OCI-LY7 (cell line): ENCODE results near the gene GRXCR2.

Source experiments
- EZH2phosphoT487 ChIP-seq: fragments of 200-600 bp; sonication (generic); IDR thresholded peaks from 2 replicates; pipeline ENCODE4 v1.6.1; 2018; ENCODE audit warnings: low read depth, borderline replicate concordance, mild to moderate bottlenecking, mixed run types, antibody characterized with exemption, low read length, moderate library complexity, mixed read lengths
- TF ChIP-seq, protein P1 (sequence below): fragments of 200-600 bp; sonication (generic); conservative IDR thresholded peaks from 2 replicates; pipeline ENCODE4 v1.5.1; 2014; ENCODE audit warnings: mild to moderate bottlenecking, antibody characterized with exemption, low read length, moderate library complexity, mixed read lengths

DNA sequence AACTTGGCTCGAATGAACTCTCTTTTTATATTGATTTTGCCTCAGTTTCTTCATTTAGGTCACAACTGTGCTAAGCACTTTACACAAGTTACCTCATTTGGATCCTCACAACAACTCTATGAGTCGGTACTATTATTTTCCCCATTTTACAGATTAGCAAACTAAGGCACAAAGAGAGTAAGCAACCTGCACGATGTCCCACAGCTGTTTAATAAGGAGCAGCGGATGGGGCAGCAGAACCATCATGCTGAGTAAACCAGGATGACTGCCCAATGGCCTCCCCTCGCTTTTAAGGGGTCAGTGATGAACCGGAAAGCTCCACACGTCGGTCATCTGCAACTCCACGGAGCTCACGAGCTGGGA lies 38.3 kb downstream of the GRXCR2 start:
- TF ChIP-seq, protein P1, sequence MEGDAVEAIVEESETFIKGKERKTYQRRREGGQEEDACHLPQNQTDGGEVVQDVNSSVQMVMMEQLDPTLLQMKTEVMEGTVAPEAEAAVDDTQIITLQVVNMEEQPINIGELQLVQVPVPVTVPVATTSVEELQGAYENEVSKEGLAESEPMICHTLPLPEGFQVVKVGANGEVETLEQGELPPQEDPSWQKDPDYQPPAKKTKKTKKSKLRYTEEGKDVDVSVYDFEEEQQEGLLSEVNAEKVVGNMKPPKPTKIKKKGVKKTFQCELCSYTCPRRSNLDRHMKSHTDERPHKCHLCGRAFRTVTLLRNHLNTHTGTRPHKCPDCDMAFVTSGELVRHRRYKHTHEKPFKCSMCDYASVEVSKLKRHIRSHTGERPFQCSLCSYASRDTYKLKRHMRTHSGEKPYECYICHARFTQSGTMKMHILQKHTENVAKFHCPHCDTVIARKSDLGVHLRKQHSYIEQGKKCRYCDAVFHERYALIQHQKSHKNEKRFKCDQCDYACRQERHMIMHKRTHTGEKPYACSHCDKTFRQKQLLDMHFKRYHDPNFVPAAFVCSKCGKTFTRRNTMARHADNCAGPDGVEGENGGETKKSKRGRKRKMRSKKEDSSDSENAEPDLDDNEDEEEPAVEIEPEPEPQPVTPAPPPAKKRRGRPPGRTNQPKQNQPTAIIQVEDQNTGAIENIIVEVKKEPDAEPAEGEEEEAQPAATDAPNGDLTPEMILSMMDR, result no peak
- no peak for TF ChIP-seq EZH2phosphoT487
